ENCODE results near the gene SORCS2. TPM values are rescaled to one million over a fixed set of nuclear protein-coding genes. Genes with fewer than 3 reads are reported as not detected.

Gene SORCS2
- total RNA-seq, 2 experiments from 2014 or later = not detected

GRCh38 chr4:7179158-7179557 lies 13.2 kb upstream of the SORCS2 start:
- Mint-ChIP-seq H3K4me1 (ENCODE audit: low read depth) (peaks cover 14% of the 10 kb centered on the region), H3K9me3 (ENCODE audit: insufficient read depth) (peaks cover 12% of the 10 kb centered on the region), H3K4me3 (no peak overlapping the region), H3K27me3 (ENCODE audit: low read depth) (peaks cover 23% of the 10 kb centered on the region), H3K36me3 (ENCODE audit: low read depth) (peaks cover 9% of the 10 kb centered on the region), H3K27ac (no peak overlapping the region)
- no peak for ATAC-seq
- no peak for DNase-seq
- ChIA-PET CTCF (no interaction called here), POLR2A (no interaction called here)

GRCh38 chr4:7180938-7181337 lies 11.4 kb upstream of the SORCS2 start:
- Mint-ChIP-seq H3K4me1 (ENCODE audit: low read depth) (peaks cover 14% of the 10 kb centered on the region), H3K27ac (no peak overlapping the region), H3K4me3 (no peak overlapping the region), H3K36me3 (ENCODE audit: low read depth) (peaks cover 9% of the 10 kb centered on the region), H3K27me3 (ENCODE audit: low read depth) (peaks cover 20% of the 10 kb centered on the region), H3K9me3 (ENCODE audit: insufficient read depth) (peaks cover 12% of the 10 kb centered on the region)
- ATAC-seq = no peak
- ChIA-PET POLR2A (no interaction called here), CTCF (no interaction called here)
- no peak for DNase-seq

DNA sequence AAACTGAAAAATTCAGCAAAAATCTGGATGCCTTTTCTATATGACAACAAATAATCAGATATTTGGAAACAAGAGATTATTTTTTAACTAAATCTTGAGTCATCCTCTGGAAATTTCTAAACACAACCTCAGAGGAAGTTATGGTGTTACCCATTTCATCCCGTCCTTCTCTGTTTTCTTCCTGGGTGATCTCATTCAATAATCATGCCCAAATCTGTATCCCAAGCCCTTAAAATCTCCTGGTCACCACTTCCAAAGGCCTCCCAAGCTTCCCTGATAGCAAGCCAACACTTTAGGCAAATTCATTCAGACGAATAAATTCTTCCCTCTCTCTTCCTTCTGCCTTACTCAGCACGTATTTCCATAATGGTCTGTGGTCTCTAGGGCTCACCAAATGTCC lies 9.7 kb upstream of the SORCS2 start:
- H3K27me3 Mint-ChIP-seq (ENCODE audit: low read depth) = peaks cover 10% of the 10 kb centered on the region
- H3K9me3 Mint-ChIP-seq (ENCODE audit: insufficient read depth) = peaks cover 12% of the 10 kb centered on the region
- H3K36me3 Mint-ChIP-seq (ENCODE audit: low read depth) = peaks cover 9% of the 10 kb centered on the region
- H3K4me1 Mint-ChIP-seq (ENCODE audit: low read depth) = peaks cover 14% of the 10 kb centered on the region
- POLR2A ChIA-PET = no interaction called here
- H3K4me3 Mint-ChIP-seq = no peak overlapping the region
- DNase-seq = no peak
- no peak for ATAC-seq
- H3K27ac Mint-ChIP-seq = no peak overlapping the region
- CTCF ChIA-PET = no interaction called here

- no peak overlapping the region for H3K4me3 Mint-ChIP-seq
- peaks cover 12% of the 10 kb centered on the region for H3K9me3 Mint-ChIP-seq (ENCODE audit: insufficient read depth)
- POLR2A ChIA-PET = no interaction called here
- H3K27me3 Mint-ChIP-seq (ENCODE audit: low read depth) = peaks cover 7% of the 10 kb centered on the region
- DNase-seq (peak; percentile 44), ATAC-seq (peak; percentile 61)
- H3K36me3 Mint-ChIP-seq (ENCODE audit: low read depth) = peaks cover 9% of the 10 kb centered on the region
- CTCF ChIA-PET = interaction anchor here (0.8 to 1.1 kb wide), 2 partner anchors 81 to 537 kb away, joined by 3 to 4 read pairs; no protein-coding TSS in a partner anchor
- H3K4me1 Mint-ChIP-seq (ENCODE audit: low read depth) = peaks cover 14% of the 10 kb centered on the region
- H3K27ac Mint-ChIP-seq = no peak overlapping the region
Observed at GRCh38 chr4:7183161-7183560, 9.2 kb upstream of the SORCS2 start.

DNA sequence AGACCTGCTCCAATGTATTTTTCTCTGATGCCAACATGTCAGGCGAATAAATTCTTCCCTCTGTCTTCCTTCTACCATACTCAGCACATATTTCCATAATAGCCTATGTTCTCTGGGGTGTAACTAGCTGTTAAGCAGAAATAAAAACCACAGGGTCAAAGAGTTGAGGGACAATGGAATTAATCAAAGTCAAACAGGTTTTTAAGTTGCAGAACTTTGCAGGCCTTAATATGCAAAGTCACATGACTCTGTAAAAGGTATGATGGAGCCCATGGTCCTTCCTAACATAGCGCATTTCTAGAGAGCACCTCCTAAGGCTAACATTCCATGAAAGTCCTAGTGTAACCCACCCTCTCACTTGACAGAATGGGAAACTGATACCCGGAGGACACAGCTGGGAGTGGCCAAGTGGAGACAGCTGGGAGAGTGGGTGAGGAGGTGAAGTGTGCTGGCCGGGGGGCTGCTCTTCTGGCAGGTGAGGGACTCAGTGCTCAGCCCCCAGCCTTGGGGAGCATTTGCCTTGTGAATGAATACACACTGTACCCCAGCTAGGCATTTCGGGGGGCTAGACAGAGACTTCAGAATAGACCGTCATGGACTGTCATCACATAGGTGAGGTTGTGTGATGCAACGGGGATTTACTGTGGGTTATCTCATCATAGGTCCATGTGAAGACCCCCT lies 8.4 kb upstream of the SORCS2 start:
- H3K9me3 Mint-ChIP-seq (ENCODE audit: insufficient read depth) = peaks cover 12% of the 10 kb centered on the region
- H3K36me3 Mint-ChIP-seq (ENCODE audit: low read depth) = peaks cover 9% of the 10 kb centered on the region
- no peak for DNase-seq
- ATAC-seq = no peak
- peaks cover 10% of the 10 kb centered on the region for H3K27me3 Mint-ChIP-seq (ENCODE audit: low read depth)
- ChIA-PET CTCF (interaction anchor here (0.8 to 1.1 kb wide), 2 partner anchors 82 to 536 kb away, joined by 3 to 4 read pairs; no protein-coding TSS in a partner anchor), POLR2A (no interaction called here)
- H3K27ac Mint-ChIP-seq = no peak overlapping the region
- H3K4me3 Mint-ChIP-seq = no peak overlapping the region
- H3K4me1 Mint-ChIP-seq (ENCODE audit: low read depth) = peaks cover 14% of the 10 kb centered on the region

DNA sequence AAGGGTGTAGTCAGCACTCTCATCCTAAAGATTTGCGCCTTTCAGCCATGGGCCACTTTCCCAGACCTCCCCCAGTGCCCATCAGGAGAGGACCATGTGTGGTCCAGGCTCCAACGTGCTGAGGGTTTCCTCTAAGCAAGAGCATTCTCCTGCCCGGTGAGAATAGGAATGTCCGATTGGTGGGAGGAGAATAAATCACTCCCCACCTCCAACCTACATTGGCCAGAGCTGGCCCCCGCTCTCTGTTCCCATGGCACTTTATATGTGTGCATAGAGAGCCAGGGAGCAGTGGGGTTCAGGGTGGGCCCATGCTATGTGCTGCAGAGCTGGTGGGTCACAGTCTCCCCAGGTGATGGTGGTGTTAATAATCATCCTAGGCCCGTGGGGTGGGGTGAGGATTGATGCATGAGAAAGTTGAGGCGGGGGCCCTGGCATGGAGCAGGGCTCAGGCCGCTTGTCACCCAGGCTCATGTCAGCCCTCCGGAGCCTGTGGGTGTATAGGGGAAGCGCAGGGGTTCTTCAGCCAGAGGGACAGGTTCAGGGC lies 6.8 kb upstream of the SORCS2 start:
- no peak overlapping the region for H3K4me3 Mint-ChIP-seq
- peaks cover 4% of the 10 kb centered on the region for H3K9me3 Mint-ChIP-seq (ENCODE audit: insufficient read depth)
- peaks cover 18% of the 10 kb centered on the region for H3K27me3 Mint-ChIP-seq (ENCODE audit: low read depth)
- POLR2A ChIA-PET = no interaction called here
- H3K27ac Mint-ChIP-seq = no peak overlapping the region
- ATAC-seq (no peak), DNase-seq (no peak)
- peaks cover 14% of the 10 kb centered on the region for H3K4me1 Mint-ChIP-seq (ENCODE audit: low read depth)
- CTCF ChIA-PET = interaction anchor here (0.7 to 1.4 kb wide), 2 partner anchors 13 to 83 kb away, joined by 3 read pairs; no protein-coding TSS in a partner anchor
- H3K36me3 Mint-ChIP-seq (ENCODE audit: low read depth) = peaks cover 2% of the 10 kb centered on the region

DNA sequence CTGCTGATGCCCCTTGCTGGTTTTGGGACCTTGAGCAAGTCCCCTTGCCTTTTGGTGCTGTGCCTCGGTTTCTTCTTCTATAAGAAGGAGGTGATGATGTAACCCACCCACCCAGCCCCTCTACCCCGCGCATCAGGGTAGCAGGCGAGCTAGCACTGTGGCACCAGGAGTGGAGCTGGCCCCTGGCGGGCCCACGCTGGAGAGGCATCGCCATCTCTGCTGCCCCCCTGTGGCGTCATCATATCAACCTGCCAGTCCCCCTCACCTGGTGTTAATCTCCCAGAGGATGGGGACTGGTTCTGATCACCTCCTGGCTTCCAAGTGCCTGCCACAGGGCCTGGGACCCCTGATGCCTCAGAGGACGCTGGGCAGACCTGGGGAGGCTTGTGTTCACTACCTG lies 6.3 kb upstream of the SORCS2 start:
- ChIA-PET POLR2A (no interaction called here), CTCF (interaction anchor here (0.7 to 1.4 kb wide), 2 partner anchors 14 to 84 kb away, joined by 3 read pairs; no protein-coding TSS in a partner anchor)
- ATAC-seq = peak; percentile 56
- no peak overlapping the region for H3K27ac Mint-ChIP-seq
- H3K27me3 Mint-ChIP-seq (ENCODE audit: low read depth) = peaks cover 18% of the 10 kb centered on the region
- H3K9me3 Mint-ChIP-seq (ENCODE audit: insufficient read depth) = peaks cover 4% of the 10 kb centered on the region
- peaks cover 14% of the 10 kb centered on the region for H3K4me1 Mint-ChIP-seq (ENCODE audit: low read depth)
- H3K4me3 Mint-ChIP-seq = no peak overlapping the region
- peak; percentile 50 for DNase-seq
- H3K36me3 Mint-ChIP-seq (ENCODE audit: low read depth) = peaks cover 2% of the 10 kb centered on the region

GRCh38 chr4:7186516-7187167 lies 5.7 kb upstream of the SORCS2 start:
- Mint-ChIP-seq H3K4me3 (no peak overlapping the region), H3K27ac (no peak overlapping the region), H3K4me1 (ENCODE audit: low read depth) (peaks cover 14% of the 10 kb centered on the region), H3K9me3 (ENCODE audit: insufficient read depth) (peaks cover 4% of the 10 kb centered on the region), H3K27me3 (ENCODE audit: low read depth) (peaks cover 18% of the 10 kb centered on the region), H3K36me3 (ENCODE audit: low read depth) (peaks cover 2% of the 10 kb centered on the region)
- ChIA-PET CTCF (interaction anchor here (1.4 kb wide), 1 partner anchor 84 kb away, joined by 3 read pairs; no protein-coding TSS in a partner anchor), POLR2A (no interaction called here)
- DNase-seq (no peak), ATAC-seq (no peak)

GRCh38 chr4:7187168-7187535 lies 5.2 kb upstream of the SORCS2 start:
- Mint-ChIP-seq H3K4me1 (ENCODE audit: low read depth) (peaks cover 14% of the 10 kb centered on the region), H3K9me3 (ENCODE audit: insufficient read depth) (peaks cover 4% of the 10 kb centered on the region), H3K4me3 (no peak overlapping the region), H3K27me3 (ENCODE audit: low read depth) (peaks cover 21% of the 10 kb centered on the region), H3K36me3 (ENCODE audit: low read depth) (peaks cover 2% of the 10 kb centered on the region), H3K27ac (no peak overlapping the region)
- no peak for ATAC-seq
- CTCF ChIA-PET = no interaction called here
- no peak for DNase-seq
- POLR2A ChIA-PET = no interaction called here

DNA sequence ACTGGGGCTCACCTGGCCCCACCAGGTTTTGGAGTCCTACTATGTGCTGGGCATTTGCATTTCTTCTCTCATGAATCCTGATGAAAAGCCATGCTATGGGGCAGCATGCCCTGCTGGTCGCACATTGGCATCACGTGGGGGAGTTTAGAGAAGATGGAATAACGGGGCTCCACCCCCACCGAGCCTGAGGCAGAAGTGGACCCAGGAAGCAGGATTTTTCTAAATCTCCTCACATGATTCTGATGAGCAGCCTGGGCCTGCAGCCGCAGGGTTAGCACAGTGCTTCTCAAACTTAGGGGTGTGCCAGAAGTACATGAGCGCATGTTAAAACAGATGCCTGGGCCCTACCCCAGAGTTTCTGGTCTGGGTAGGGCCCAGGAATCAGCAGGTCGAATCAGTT lies 4.6 kb upstream of the SORCS2 start:
- ATAC-seq (no peak), DNase-seq (no peak)
- Mint-ChIP-seq H3K36me3 (ENCODE audit: low read depth) (peaks cover 2% of the 10 kb centered on the region), H3K27me3 (ENCODE audit: low read depth) (peaks cover 20% of the 10 kb centered on the region), H3K4me1 (ENCODE audit: low read depth) (peaks cover 11% of the 10 kb centered on the region), H3K27ac (no peak overlapping the region), H3K4me3 (no peak overlapping the region), H3K9me3 (ENCODE audit: insufficient read depth) (peaks cover 3% of the 10 kb centered on the region)
- ChIA-PET POLR2A (no interaction called here), CTCF (no interaction called here)

GRCh38 chr4:7189066-7189465 lies 3.3 kb upstream of the SORCS2 start:
- Mint-ChIP-seq H3K36me3 (ENCODE audit: low read depth) (no peaks in the 10 kb centered on the region), H3K4me3 (no peak overlapping the region), H3K27ac (no peak overlapping the region), H3K4me1 (ENCODE audit: low read depth) (no peaks in the 10 kb centered on the region), H3K27me3 (ENCODE audit: low read depth) (peaks cover 24% of the 10 kb centered on the region), H3K9me3 (ENCODE audit: insufficient read depth) (no peaks in the 10 kb centered on the region)
- ChIA-PET CTCF (interaction anchor here (1.0 to 1.6 kb wide), 3 partner anchors 107 to 613 kb away, joined by 3 to 5 read pairs (median 3); no protein-coding TSS in a partner anchor), POLR2A (no interaction called here)
- DNase-seq (no peak), ATAC-seq (no peak)

Data from activated CD8-positive, alpha-beta T cell treated with anti-CD3 and anti-CD28 coated beads, Interleukin-2, amount 10 ng/mL, durations not matched to agents 7 days and 5 days (primary cell).